Measurements from ENCODE around the gene KRT34. TPM values are rescaled to one million over a fixed set of nuclear protein-coding genes. Genes with fewer than 3 reads are reported as not detected.

The KRT34 gene
- total RNA-seq, 1 donor from 2014 or later, result not detected

DNA sequence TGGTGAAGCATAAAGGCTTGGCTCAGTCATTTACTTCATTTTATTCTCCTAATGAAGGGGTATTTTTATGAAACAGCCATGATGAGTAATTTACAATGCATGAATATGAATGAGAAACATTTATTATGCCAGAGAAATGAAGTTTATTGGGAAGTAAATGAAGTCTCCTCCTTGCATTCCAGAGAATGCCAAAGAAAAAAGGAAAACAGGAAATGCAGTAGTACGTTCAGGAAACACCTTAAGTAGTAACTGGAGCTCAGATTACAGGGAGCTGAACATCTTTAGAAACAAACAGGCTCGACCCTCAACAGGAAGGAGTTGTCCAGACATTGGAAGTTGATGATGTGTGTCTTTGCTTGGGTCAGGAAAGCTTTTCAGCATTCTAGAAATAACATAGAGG is 4.6 kb downstream of the KRT34 start:
- Mint-ChIP-seq H3K4me3 (no peak overlapping the region), H3K27me3 (ENCODE audit: insufficient read depth, low read depth) (peaks cover 5% of the 10 kb centered on the region), H3K27ac (no peak overlapping the region), H3K4me1 (no peaks in the 10 kb centered on the region), H3K9me3 (no peaks in the 10 kb centered on the region), H3K36me3 (no peaks in the 10 kb centered on the region)
- H2AFZ ChIP-seq (replicated peaks), result peak overlapping the region; percentile 3
- no peak overlapping the region for H3K9ac ChIP-seq
- H4K20me1 ChIP-seq (ENCODE audit: low read depth), result no peaks in the 10 kb centered on the region
- no peaks in the 10 kb centered on the region for H3K27me3 ChIP-seq
- no peak for DNase-seq (ENCODE audit: low spot score)
- no peaks in the 10 kb centered on the region for H3F3A ChIP-seq (ENCODE audit: low read depth)
- no peak overlapping the region for H3K4me2 ChIP-seq
- no peaks in the 10 kb centered on the region for H3K4me1 ChIP-seq
- H3K9me3 ChIP-seq (ENCODE audit: low read depth), result no peaks in the 10 kb centered on the region
- H3K79me2 ChIP-seq (ENCODE audit: low read depth), result no peaks in the 10 kb centered on the region
- no peak overlapping the region for H3K27ac ChIP-seq
- TF ChIP-seq EZH2 (IDR thresholded peaks at IDR 0.05), result no peak
- TF ChIP-seq, protein P1, sequence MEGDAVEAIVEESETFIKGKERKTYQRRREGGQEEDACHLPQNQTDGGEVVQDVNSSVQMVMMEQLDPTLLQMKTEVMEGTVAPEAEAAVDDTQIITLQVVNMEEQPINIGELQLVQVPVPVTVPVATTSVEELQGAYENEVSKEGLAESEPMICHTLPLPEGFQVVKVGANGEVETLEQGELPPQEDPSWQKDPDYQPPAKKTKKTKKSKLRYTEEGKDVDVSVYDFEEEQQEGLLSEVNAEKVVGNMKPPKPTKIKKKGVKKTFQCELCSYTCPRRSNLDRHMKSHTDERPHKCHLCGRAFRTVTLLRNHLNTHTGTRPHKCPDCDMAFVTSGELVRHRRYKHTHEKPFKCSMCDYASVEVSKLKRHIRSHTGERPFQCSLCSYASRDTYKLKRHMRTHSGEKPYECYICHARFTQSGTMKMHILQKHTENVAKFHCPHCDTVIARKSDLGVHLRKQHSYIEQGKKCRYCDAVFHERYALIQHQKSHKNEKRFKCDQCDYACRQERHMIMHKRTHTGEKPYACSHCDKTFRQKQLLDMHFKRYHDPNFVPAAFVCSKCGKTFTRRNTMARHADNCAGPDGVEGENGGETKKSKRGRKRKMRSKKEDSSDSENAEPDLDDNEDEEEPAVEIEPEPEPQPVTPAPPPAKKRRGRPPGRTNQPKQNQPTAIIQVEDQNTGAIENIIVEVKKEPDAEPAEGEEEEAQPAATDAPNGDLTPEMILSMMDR (IDR thresholded peaks at IDR 0.05), result no peak
- no peak for TF ChIP-seq EZH2phosphoT487 (IDR thresholded peaks at IDR 0.05)
- no peak overlapping the region for H3K4me3 ChIP-seq
- H3K36me3 ChIP-seq, result no peaks in the 10 kb centered on the region

DNA sequence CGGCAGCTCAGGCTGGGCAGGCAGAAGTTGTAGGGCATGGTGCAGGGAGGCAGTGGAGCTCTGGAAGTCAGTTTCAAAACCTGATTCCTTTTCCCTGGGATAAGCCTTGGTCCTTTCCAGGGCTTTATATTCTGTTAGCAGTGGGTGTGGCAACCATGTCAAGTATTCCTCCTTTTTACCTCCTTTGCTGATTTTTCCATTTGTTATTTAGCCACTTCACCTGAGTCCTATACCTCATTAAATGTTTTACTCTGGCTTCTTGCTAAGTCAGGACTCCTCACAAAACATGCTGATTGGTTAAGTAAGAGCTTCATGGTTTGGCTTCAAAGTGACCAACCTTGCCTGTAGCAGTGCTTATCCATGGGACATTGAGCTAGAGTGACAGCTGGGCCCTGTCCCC is 12.4 kb downstream of the KRT34 start, which contains the start of gene KRT33B:
Gene KRT33B (minus strand): TSS at position 101 of the 400 bp plus-strand sequence. CDS start 63 bp downstream, at position 38.
- no peaks in the 10 kb centered on the region for H3K27me3 ChIP-seq
- no peak within 1 kb of the TSS for H3K27ac ChIP-seq
- Mint-ChIP-seq H3K27me3 (ENCODE audit: insufficient read depth, low read depth) (peaks cover 5% of the 10 kb centered on the region), H3K4me3 (no peak within 1 kb of the TSS), H3K9me3 (no peaks in the 10 kb centered on the region), H3K36me3 (no peaks in the 10 kb centered on the region), H3K27ac (no peak within 1 kb of the TSS), H3K4me1 (no peaks in the 10 kb centered on the region)
- no peaks in the 10 kb centered on the region for H3K9me3 ChIP-seq (ENCODE audit: low read depth)
- no peaks in the 10 kb centered on the region for H3K36me3 ChIP-seq
- H2AFZ ChIP-seq (replicated peaks), result no peak within 1 kb of the TSS
- TF ChIP-seq, protein P1 (IDR thresholded peaks at IDR 0.05), result no peak
- TF ChIP-seq EZH2phosphoT487 (IDR thresholded peaks at IDR 0.05) (no peak), EZH2 (IDR thresholded peaks at IDR 0.05) (no peak)
- DNase-seq (ENCODE audit: low spot score), result no peak
- no peak within 1 kb of the TSS for H3K4me3 ChIP-seq
- H4K20me1 ChIP-seq (ENCODE audit: low read depth), result no peaks in the 10 kb centered on the region
- no peak within 1 kb of the TSS for H3K4me2 ChIP-seq
- H3F3A ChIP-seq (ENCODE audit: low read depth), result no peaks in the 10 kb centered on the region
- no peaks in the 10 kb centered on the region for H3K79me2 ChIP-seq (ENCODE audit: low read depth)
- no peaks in the 10 kb centered on the region for H3K4me1 ChIP-seq
- no peak within 1 kb of the TSS for H3K9ac ChIP-seq

DNA sequence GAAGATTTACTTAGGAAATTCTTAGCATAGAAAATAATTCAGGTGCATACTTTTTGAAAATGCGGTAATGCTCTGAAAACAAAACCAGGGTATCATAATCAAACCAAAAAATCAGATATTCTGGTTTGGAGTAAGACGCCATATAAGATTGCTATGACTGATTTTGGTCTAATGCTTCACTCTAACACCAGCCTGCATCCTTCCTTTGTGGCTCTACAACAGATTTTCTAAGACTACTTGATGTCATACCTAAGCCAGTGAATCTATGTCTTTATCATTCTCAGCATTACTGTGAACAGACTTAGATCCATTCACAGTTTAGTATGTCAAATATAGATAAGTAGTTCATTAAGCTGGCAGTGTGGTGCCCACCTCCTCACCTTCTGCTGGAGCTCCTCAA is 13.1 kb downstream of the KRT34 start:
- no peak overlapping the region for H3K9ac ChIP-seq
- no peaks in the 10 kb centered on the region for H3K36me3 Mint-ChIP-seq
- TF ChIP-seq, protein P1 (IDR thresholded peaks at IDR 0.05), result no peak
- TF ChIP-seq EZH2 (IDR thresholded peaks at IDR 0.05) (no peak), EZH2phosphoT487 (IDR thresholded peaks at IDR 0.05) (no peak)
- no peak for DNase-seq (ENCODE audit: low spot score)
- no peak overlapping the region for H3K27ac ChIP-seq
- no peak overlapping the region for H3K4me3 Mint-ChIP-seq
- H2AFZ ChIP-seq (replicated peaks), result no peak overlapping the region
- no peak overlapping the region for H3K27ac Mint-ChIP-seq
- no peaks in the 10 kb centered on the region for H3K4me1 Mint-ChIP-seq
- H3K27me3 Mint-ChIP-seq (ENCODE audit: insufficient read depth, low read depth), result peaks cover 3% of the 10 kb centered on the region
- H3K27me3 ChIP-seq, result no peaks in the 10 kb centered on the region
- H3K4me2 ChIP-seq, result no peak overlapping the region
- no peaks in the 10 kb centered on the region for H3K79me2 ChIP-seq (ENCODE audit: low read depth)
- H4K20me1 ChIP-seq (ENCODE audit: low read depth), result no peaks in the 10 kb centered on the region
- no peaks in the 10 kb centered on the region for H3K36me3 ChIP-seq
- no peaks in the 10 kb centered on the region for H3K9me3 Mint-ChIP-seq
- no peaks in the 10 kb centered on the region for H3F3A ChIP-seq (ENCODE audit: low read depth)
- no peaks in the 10 kb centered on the region for H3K4me1 ChIP-seq
- H3K4me3 ChIP-seq, result no peak overlapping the region
- H3K9me3 ChIP-seq (ENCODE audit: low read depth), result no peaks in the 10 kb centered on the region

All from neural progenitor cell (in vitro differentiated cells).